Uterus (tissue), 2 donors: ENCODE data around the gene CDK4.

Experiments
- POLR2A ChIP-seq, 2 donors: fragments of 450-650 bp; IDR thresholded peaks; one replicate each; pipeline ENCODE4 v1.6.1; 2016; ENCODE audit warnings: antibody characterized with exemption in 2 of 2, mild to moderate bottlenecking in 1 of 2, moderate library complexity in 1 of 2
- TF ChIP-seq, protein P1 (sequence below), 4 experiments: fragments of 200-600 bp in 2 of 4; fragments of 450-650 bp in 2 of 4; sonication (generic) in 2 of 4; IDR thresholded peaks; one replicate each; pipeline ENCODE4 v1.5.1; 2016 to 2019; ENCODE audit warnings: antibody characterized with exemption in 4 of 4, mild to moderate bottlenecking in 2 of 4, moderate library complexity in 1 of 4

DNA sequence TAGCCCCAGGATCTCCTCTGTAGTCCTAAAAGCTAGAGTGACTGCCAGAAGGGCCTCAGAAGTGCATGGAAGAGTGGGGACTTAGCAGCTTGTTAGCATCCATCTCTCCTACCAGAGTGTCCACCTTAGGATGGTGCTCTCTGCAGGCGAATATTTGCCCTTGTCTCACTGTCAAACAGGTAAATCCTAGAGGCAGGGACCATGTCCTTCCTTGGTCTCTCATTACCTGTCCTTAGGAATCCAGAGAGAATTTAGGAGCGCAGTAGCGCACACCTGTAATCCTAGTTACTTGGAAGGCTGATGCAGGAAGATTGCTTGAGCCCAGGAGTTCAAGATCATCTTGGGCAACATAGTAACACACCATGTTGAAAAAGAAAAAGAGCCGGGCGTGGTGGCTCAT lies 35.0 kb downstream of the CDK4 start:
- TF ChIP-seq, protein P1, sequence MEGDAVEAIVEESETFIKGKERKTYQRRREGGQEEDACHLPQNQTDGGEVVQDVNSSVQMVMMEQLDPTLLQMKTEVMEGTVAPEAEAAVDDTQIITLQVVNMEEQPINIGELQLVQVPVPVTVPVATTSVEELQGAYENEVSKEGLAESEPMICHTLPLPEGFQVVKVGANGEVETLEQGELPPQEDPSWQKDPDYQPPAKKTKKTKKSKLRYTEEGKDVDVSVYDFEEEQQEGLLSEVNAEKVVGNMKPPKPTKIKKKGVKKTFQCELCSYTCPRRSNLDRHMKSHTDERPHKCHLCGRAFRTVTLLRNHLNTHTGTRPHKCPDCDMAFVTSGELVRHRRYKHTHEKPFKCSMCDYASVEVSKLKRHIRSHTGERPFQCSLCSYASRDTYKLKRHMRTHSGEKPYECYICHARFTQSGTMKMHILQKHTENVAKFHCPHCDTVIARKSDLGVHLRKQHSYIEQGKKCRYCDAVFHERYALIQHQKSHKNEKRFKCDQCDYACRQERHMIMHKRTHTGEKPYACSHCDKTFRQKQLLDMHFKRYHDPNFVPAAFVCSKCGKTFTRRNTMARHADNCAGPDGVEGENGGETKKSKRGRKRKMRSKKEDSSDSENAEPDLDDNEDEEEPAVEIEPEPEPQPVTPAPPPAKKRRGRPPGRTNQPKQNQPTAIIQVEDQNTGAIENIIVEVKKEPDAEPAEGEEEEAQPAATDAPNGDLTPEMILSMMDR (IDR thresholded peaks at IDR 0.05): no peak
- no peak for TF ChIP-seq POLR2A (IDR thresholded peaks at IDR 0.05)
